ENCODE measurements around the gene LGR4. TPM values are rescaled to one million over a fixed set of nuclear protein-coding genes. Genes with fewer than 3 reads are reported as not detected.

Gene LGR4
- total and polyA plus RNA-seq, 2 donors (not counting 1 experiment from before 2014, with no cell fraction given) = 0.92 to 3.3 TPM

DNA sequence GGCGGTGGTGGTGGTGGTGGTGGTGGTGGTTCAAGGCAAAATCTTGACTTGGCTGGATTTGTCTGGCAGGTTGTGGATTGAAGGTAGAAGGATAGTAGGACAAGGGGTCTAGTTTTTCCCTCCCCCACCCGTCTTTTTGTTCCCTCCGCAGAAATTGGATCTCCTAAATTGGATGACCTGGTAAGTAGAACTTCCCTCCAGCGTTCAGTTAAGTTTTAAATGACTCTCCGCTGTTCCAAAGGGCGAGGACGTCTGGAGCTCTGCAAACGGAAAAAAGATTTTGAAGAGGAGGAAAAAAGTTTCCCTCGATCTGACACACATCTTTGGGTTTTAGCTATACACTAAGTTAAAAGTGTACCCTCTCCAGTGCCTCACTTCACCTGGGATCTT lies 422 bp upstream of the LGR4 start:
- ATAC-seq (ENCODE audit: low read depth) (no peak), DNase-seq (no peak)
- CTCF ChIA-PET = interaction anchor here (0.7 to 2.5 kb wide), 6 partner anchors 9 to 289 kb away, joined by 3 to 13 read pairs (median 4); no protein-coding TSS in a partner anchor
- H3K27me3 ChIP-seq (replicated peaks in 1 of 4; ENCODE audit: control extremely low read depth in 1 of 4, control insufficient read depth in 3 of 4, insufficient read depth in 4 of 4, low read length in 3 of 4) = peaks cover 0 to 8% (median 0%) of the 10 kb centered on the region in 4 experiments
- peak overlapping the region in 2 of 5 experiments; percentile 66 to 72 for H3K4me3 ChIP-seq (ENCODE audit: control extremely low read depth in 1 of 5, extremely low read depth in 1 of 5, insufficient read depth in 1 of 5, low read depth in 2 of 5, low read length in 4 of 5)
- TF ChIP-seq, protein P1, sequence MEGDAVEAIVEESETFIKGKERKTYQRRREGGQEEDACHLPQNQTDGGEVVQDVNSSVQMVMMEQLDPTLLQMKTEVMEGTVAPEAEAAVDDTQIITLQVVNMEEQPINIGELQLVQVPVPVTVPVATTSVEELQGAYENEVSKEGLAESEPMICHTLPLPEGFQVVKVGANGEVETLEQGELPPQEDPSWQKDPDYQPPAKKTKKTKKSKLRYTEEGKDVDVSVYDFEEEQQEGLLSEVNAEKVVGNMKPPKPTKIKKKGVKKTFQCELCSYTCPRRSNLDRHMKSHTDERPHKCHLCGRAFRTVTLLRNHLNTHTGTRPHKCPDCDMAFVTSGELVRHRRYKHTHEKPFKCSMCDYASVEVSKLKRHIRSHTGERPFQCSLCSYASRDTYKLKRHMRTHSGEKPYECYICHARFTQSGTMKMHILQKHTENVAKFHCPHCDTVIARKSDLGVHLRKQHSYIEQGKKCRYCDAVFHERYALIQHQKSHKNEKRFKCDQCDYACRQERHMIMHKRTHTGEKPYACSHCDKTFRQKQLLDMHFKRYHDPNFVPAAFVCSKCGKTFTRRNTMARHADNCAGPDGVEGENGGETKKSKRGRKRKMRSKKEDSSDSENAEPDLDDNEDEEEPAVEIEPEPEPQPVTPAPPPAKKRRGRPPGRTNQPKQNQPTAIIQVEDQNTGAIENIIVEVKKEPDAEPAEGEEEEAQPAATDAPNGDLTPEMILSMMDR (IDR thresholded peaks at IDR 0.05) = no peak
- no peak for TF ChIP-seq EZH2 (IDR thresholded peaks at IDR 0.05; ENCODE audit: borderline replicate concordance, insufficient read depth, low read depth, low read length, poor library complexity, severe bottlenecking)
- peak overlapping the region; percentile 94 for H3K4me2 ChIP-seq (replicated peaks; ENCODE audit: low read depth, low read length, poor library complexity, severe bottlenecking)
- Mint-ChIP-seq H3K27ac (peak overlapping the region; percentile 5), H3K9me3 (ENCODE audit: insufficient read depth) (no peaks in the 10 kb centered on the region), H3K4me3 (peak overlapping the region; percentile 91), H3K4me1 (peaks cover 22% of the 10 kb centered on the region), H3K27me3 (peaks cover 4% of the 10 kb centered on the region)
- WGBS (ENCODE audit: insufficient coverage) = 23% methylated on average over 3 of the region's 9 CpGs
- POLR2A ChIA-PET = no interaction called here
- no peak overlapping the region for H3K9ac ChIP-seq (ENCODE audit: low read length)
- H3K79me2 ChIP-seq (ENCODE audit: control insufficient read depth, insufficient read depth, low read length) = no peaks in the 10 kb centered on the region
- H2AFZ ChIP-seq (ENCODE audit: insufficient read depth, low read depth, low read length, poor library complexity, severe bottlenecking) = peak overlapping the region; percentile 71
- H4K20me1 ChIP-seq (ENCODE audit: control insufficient read depth, insufficient read depth, low read length, poor library complexity, severe bottlenecking) = no peaks in the 10 kb centered on the region
- H3K36me3 ChIP-seq (replicated peaks in 1 of 2; ENCODE audit: control extremely low read depth in 1 of 2, control insufficient read depth in 1 of 2, extremely low read depth in 1 of 2, insufficient read depth in 2 of 2, low read length in 1 of 2) = no peaks in the 10 kb centered on the region
- H3K4me1 ChIP-seq (ENCODE audit: control insufficient read depth in 2 of 2, insufficient read depth in 2 of 2, low read length in 2 of 2) = peaks cover 11% of the 10 kb centered on the region in 2 donors
- intact Hi-C loops (cut with micrococcal nuclease) = loop anchor here (2.0 kb wide), 1 partner anchor 110 kb away; the partner anchor contains the start of gene CCDC34
- H3K27ac ChIP-seq (ENCODE audit: low read length in 2 of 2) = no peak overlapping the region
- H3K9me3 ChIP-seq (ENCODE audit: control extremely low read depth in 1 of 3, control insufficient read depth in 2 of 3, insufficient read depth in 1 of 3, low read length in 2 of 3) = no peaks in the 10 kb centered on the region

DNA sequence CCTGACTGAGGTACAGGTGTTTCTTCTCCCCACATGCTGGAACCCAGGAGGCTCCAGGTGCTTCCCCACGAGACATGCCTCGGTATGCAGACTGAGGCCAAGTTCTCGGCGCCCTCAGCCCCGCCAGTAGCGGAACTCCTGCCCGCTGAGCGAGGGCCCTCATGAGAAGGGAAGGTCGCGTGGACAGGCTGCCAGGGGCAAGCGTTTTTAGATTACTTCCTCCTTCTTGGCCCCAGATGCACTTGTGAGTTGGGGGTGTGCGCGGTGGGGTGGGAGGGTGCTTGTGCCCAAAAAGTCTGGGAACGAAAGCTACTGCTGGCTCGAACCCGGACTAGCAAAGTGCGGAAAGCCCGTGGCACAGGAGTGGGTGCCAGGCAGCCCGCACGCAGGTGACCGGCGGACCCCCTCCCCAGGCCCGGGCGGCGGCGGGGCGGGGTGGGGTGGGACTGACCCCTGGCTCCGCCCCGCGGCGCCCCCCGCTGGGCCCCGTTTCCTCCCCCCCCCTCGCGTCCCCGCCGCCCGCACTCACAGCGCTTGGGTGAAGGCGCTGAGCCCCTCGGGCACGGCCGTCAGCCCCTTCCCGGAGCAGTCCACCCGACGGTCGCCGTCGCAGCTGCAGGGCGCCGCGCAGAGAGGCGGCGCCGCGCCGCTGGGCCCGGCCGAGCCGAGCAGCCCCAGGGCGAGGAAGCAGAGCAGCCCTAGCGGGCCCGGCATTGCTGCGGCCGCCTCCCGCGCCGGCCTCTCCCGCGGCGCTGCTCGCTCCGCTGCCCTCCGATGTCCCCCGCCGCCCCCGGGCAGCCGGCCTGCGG lies 797 bp downstream of the LGR4 start:
- peaks cover 7% of the 10 kb centered on the region for H3K27me3 Mint-ChIP-seq

More for the DNA sequence above, 797 bp downstream of the LGR4 start:
- Histone ChIP-seq H3K4me3 (ENCODE audit: control extremely low read depth in 1 of 5, extremely low read depth in 1 of 5, insufficient read depth in 1 of 5, low read depth in 2 of 5, low read length in 4 of 5) (peak overlapping the region; percentile 52 to 72 (median 66)), H3K9me3 (ENCODE audit: control extremely low read depth in 1 of 3, control insufficient read depth in 2 of 3, insufficient read depth in 1 of 3, low read length in 2 of 3) (no peaks in the 10 kb centered on the region), H3K4me1 (ENCODE audit: control insufficient read depth in 2 of 2, insufficient read depth in 2 of 2, low read length in 2 of 2) (peaks cover 11% of the 10 kb centered on the region in 2 donors), H3K36me3 (replicated peaks in 1 of 2; ENCODE audit: control extremely low read depth in 1 of 2, control insufficient read depth in 1 of 2, extremely low read depth in 1 of 2, insufficient read depth in 2 of 2, low read length in 1 of 2) (no peaks in the 10 kb centered on the region), H3K4me2 (replicated peaks; ENCODE audit: low read depth, low read length, poor library complexity, severe bottlenecking) (peak overlapping the region; percentile 94), H3K79me2 (ENCODE audit: control insufficient read depth, insufficient read depth, low read length) (no peaks in the 10 kb centered on the region), H4K20me1 (ENCODE audit: control insufficient read depth, insufficient read depth, low read length, poor library complexity, severe bottlenecking) (no peaks in the 10 kb centered on the region), H3K27me3 (replicated peaks in 1 of 4; ENCODE audit: control extremely low read depth in 1 of 4, control insufficient read depth in 3 of 4, insufficient read depth in 4 of 4, low read length in 3 of 4) (peaks cover 0 to 8% (median 0%) of the 10 kb centered on the region in 4 experiments), H2AFZ (ENCODE audit: insufficient read depth, low read depth, low read length, poor library complexity, severe bottlenecking) (peak overlapping the region; percentile 71), H3K27ac (ENCODE audit: low read length in 2 of 2) (no peak overlapping the region), H3K9ac (ENCODE audit: low read length) (peak overlapping the region; percentile 70)
- TF ChIP-seq EZH2 (IDR thresholded peaks at IDR 0.05; ENCODE audit: borderline replicate concordance, insufficient read depth, low read depth, low read length, poor library complexity, severe bottlenecking) = no peak
- peak; percentile 46 for ATAC-seq (ENCODE audit: low read depth)
- DNase-seq = peak; percentile 54
- H3K4me3 Mint-ChIP-seq = peak overlapping the region; percentile 92
- no peaks in the 10 kb centered on the region for H3K9me3 Mint-ChIP-seq (ENCODE audit: insufficient read depth)
- WGBS (ENCODE audit: insufficient coverage) = 2% methylated on average over 73 of the region's 79 CpGs
- H3K27ac Mint-ChIP-seq = peak overlapping the region; percentile 63
- peaks cover 22% of the 10 kb centered on the region for H3K4me1 Mint-ChIP-seq
- POLR2A ChIA-PET = no interaction called here
- intact Hi-C loops (cut with micrococcal nuclease) = loop anchor here (1.0 to 2.0 kb wide), 2 partner anchors 35 to 109 kb away; partner anchors contain the start of genes CCDC34 and LIN7C
- CTCF ChIA-PET = interaction anchor here (1.4 to 2.5 kb wide), 3 partner anchors 10 to 25 kb away, joined by 3 to 13 read pairs (median 6); no protein-coding TSS in a partner anchor
